Erythroblast (primary cell): ENCODE data around the gene TRIM29.

ENCODE experiments used
- GATA1 ChIP-seq: IDR thresholded peaks from 2 replicates; pipeline ENCODE4 v1.6.1; 2011; ENCODE audit warnings: low read depth, mild to moderate bottlenecking, control low read depth, low read length, moderate library complexity
- POLR2A ChIP-seq: IDR thresholded peaks from 2 replicates; pipeline ENCODE4 v1.6.1; 2011; ENCODE audit warnings: mild to moderate bottlenecking, low read length

GRCh38 chr11:120112174-120112796 lies 25.6 kb downstream of the TRIM29 start:
- TF ChIP-seq POLR2A (no peak), GATA1 (no peak)
